Hepatocyte (in vitro differentiated cells): ENCODE results near the gene SLC22A23.

Experiments
- EZH2phosphoT487 ChIP-seq: fragments of 200-600 bp; sonication (generic); IDR thresholded peaks from one replicate; pipeline ENCODE4 v1.6.1; 2018; ENCODE audit warnings: antibody characterized with exemption, mild to moderate bottlenecking, low read depth, moderate library complexity; ENCODE audit not compliant: unreplicated experiment, severe bottlenecking
- TF ChIP-seq, protein P1 (sequence below): fragments of 200-600 bp; sonication (generic); IDR thresholded peaks from 2 replicates; pipeline ENCODE4 v1.5.1; 2016; ENCODE audit warnings: antibody characterized with exemption, mild to moderate bottlenecking; ENCODE audit not compliant: poor library complexity

DNA sequence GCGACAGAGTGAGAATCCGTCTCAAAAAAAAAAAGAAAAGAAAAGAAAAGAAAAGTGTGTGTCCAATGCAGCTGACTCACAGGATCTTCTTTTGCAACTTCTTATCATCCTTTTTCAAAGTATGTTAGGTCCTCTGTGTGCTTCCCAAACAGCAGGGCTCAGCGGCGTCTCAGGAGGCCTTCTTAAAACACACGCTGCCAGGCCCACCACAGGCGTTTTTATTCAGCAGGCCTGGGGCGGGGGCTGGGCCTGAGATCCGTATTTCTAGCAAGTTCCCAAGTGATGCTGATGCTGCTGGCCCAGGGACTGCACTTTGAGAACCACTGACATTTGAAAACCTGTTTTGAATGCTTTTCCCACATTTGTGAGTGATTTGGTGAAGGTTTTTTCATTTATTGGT, 141.0 kb downstream of the SLC22A23 start:
- TF ChIP-seq, protein P1, sequence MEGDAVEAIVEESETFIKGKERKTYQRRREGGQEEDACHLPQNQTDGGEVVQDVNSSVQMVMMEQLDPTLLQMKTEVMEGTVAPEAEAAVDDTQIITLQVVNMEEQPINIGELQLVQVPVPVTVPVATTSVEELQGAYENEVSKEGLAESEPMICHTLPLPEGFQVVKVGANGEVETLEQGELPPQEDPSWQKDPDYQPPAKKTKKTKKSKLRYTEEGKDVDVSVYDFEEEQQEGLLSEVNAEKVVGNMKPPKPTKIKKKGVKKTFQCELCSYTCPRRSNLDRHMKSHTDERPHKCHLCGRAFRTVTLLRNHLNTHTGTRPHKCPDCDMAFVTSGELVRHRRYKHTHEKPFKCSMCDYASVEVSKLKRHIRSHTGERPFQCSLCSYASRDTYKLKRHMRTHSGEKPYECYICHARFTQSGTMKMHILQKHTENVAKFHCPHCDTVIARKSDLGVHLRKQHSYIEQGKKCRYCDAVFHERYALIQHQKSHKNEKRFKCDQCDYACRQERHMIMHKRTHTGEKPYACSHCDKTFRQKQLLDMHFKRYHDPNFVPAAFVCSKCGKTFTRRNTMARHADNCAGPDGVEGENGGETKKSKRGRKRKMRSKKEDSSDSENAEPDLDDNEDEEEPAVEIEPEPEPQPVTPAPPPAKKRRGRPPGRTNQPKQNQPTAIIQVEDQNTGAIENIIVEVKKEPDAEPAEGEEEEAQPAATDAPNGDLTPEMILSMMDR, result no peak
- TF ChIP-seq EZH2phosphoT487, result no peak
